Kidney (tissue), 14 donors: ENCODE data around the gene CST3. TPM values are rescaled to one million over a fixed set of nuclear protein-coding genes. Genes with fewer than 3 reads are reported as not detected.

Source experiments
- DNase-seq, 5 donors: peaks; one replicate each; pipeline ENCODE4 v3.0.0-alpha.2; 2013 to 2020
- FAIRE-seq: peaks from 2 replicates; lab custom pipeline; 2012; peaks lifted over from hg19 to GRCh38; lab: Jason Lieb, UNC
- H3K27ac ChIP-seq, 2 donors: one replicate each; pipeline ENCODE4 v1.7.0; 2013; ENCODE audit warnings: low read depth in 2 of 2, low read length in 2 of 2, inconsistent platforms in 1 of 2
- H3K27me3 ChIP-seq: one replicate; pipeline ENCODE4 v1.7.1; 2013; ENCODE audit warnings: low read length, inconsistent platforms; ENCODE audit not compliant: control insufficient read depth, insufficient read depth
- H3K36me3 ChIP-seq, 3 donors: one replicate each; pipeline versions ENCODE4 v1.7.0 to v1.7.1; 2013; ENCODE audit warnings: low read length in 3 of 3, control low read depth in 1 of 3, inconsistent platforms in 1 of 3; ENCODE audit not compliant: insufficient read depth in 3 of 3, control insufficient read depth in 2 of 3
- H3K4me1 ChIP-seq, 3 donors: one replicate each; pipeline versions ENCODE4 v1.7.0 to v1.7.1; 2013; ENCODE audit warnings: low read length in 3 of 3, inconsistent platforms in 1 of 3, low read depth in 1 of 3; ENCODE audit not compliant: control insufficient read depth in 2 of 3, insufficient read depth in 2 of 3
- H3K4me3 ChIP-seq, 3 donors: one replicate each; pipeline versions ENCODE4 v1.7.0 to v1.8.1; 2013; ENCODE audit warnings: low read length in 3 of 3, control low read depth in 1 of 3, inconsistent platforms in 1 of 3
- H3K9ac ChIP-seq, 3 donors: one replicate each; pipeline versions ENCODE4 v1.7.0 to v1.7.1; 2013; ENCODE audit warnings: low read length in 3 of 3, control low read depth in 1 of 3, inconsistent platforms in 1 of 3
- H3K9me3 ChIP-seq, 3 donors: one replicate each; pipeline versions ENCODE4 v1.7.0 to v1.7.1; 2013; ENCODE audit warnings: low read length in 3 of 3, control low read depth in 1 of 3, inconsistent platforms in 1 of 3; ENCODE audit not compliant: control insufficient read depth in 2 of 3, insufficient read depth in 1 of 3
- CTCF ChIP-seq: IDR thresholded peaks from 3 replicates; pipeline ENCODE4 v1.5.1; 2012; ENCODE audit warnings: mild to moderate bottlenecking, moderate library complexity, borderline replicate concordance; ENCODE audit not compliant: insufficient read depth; ENCODE audit errors: extremely low read depth
- intact Hi-C: fragments of 100-400 bp; cut with DNase I; formaldehyde crosslinking; loops from one replicate; pipeline ENCODE4 v1.11.1; 2022
- polyA plus RNA-seq: library from polyadenylated mRNA; stranded (reverse); fragments of 350-450 nt; fragmentation: Illumina TruSeq; extraction: RNeasy Lipid Tissue Mini Kit (QIAGEN cat#74804); gene quantifications from one replicate; pipeline ENCODE4 v1.2.3, GENCODE V29; 2014; ENCODE audit warnings: low read depth, low replicate concordance; ENCODE audit not compliant: insufficient read depth
- total RNA-seq: library from RNA; stranded (reverse); fragmentation: NEBNext Ultra II Directional; extraction: Animal tissue kit (Norgen Biotek cat#: 25700); gene quantifications from one replicate; pipeline ENCODE4 v1.2.1, GENCODE V29; 2021
- donor health status: control.
- donor health status: control.
- donor health status: control.
- donor health status: control.
- donor health status: control.
- donor health status: DM: yes; HTN: yes; CAD: no.
- donor health status: Normal renal cell carcinoma (clear cell type).

The CST3 gene
- total and polyA plus RNA-seq, 2 donors from 2014 or later, result 852 to 942 TPM

GRCh38 chr20:23602699-23603098 is 35.1 kb downstream of the CST3 start:
- intact Hi-C loops, result no loop called here
- no peak overlapping the region for H3K27ac ChIP-seq
- DNase-seq (no peak), FAIRE-seq (no peak)
- no peaks in the 10 kb centered on the region for H3K27me3 ChIP-seq
- no peak overlapping the region for H3K4me3 ChIP-seq
- H3K36me3 ChIP-seq, result no peaks in the 10 kb centered on the region
- no peaks in the 10 kb centered on the region for H3K4me1 ChIP-seq
- H3K9ac ChIP-seq, result no peak overlapping the region
- TF ChIP-seq CTCF, result no peak
- H3K9me3 ChIP-seq, result no peaks in the 10 kb centered on the region

- H3K4me3 ChIP-seq, result no peak overlapping the region
- H3K36me3 ChIP-seq, result no peaks in the 10 kb centered on the region
- no peaks in the 10 kb centered on the region for H3K9me3 ChIP-seq
- FAIRE-seq (no peak), DNase-seq (no peak)
- TF ChIP-seq CTCF, result no peak
- no peaks in the 10 kb centered on the region for H3K4me1 ChIP-seq
- H3K27me3 ChIP-seq, result no peaks in the 10 kb centered on the region
- intact Hi-C loops, result no loop called here
- H3K27ac ChIP-seq, result no peak overlapping the region
- no peak overlapping the region for H3K9ac ChIP-seq
These were observed 35.5 kb downstream of the CST3 start for GRCh38 chr20:23602241-23602640.

DNA sequence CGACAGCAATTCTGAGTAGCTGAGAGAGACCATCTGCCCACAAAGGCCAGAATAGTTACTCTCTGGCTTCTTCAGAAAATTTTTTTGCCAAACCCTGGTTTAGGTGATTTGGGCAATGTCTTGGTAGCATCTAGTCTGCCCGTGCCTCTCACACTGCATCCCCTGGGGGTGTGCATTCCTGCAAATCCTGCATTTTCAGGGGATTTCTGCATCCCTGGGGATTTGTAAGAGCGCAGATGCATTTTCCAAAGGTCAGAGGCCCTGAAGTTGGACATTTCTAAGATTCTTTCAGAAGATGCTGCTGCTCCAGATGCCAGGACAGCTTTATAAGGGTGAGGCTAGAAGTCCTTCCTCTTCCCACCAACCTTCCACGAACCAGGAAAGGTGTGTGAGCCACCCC is 36.0 kb downstream of the CST3 start:
- H3K36me3 ChIP-seq, result no peaks in the 10 kb centered on the region
- no peaks in the 10 kb centered on the region for H3K27me3 ChIP-seq
- DNase-seq, result no peak
- H3K4me1 ChIP-seq, result no peaks in the 10 kb centered on the region
- H3K9me3 ChIP-seq, result no peaks in the 10 kb centered on the region
- H3K27ac ChIP-seq, result no peak overlapping the region
- no peak for TF ChIP-seq CTCF
- FAIRE-seq, result no peak
- no peak overlapping the region for H3K9ac ChIP-seq
- H3K4me3 ChIP-seq, result no peak overlapping the region
- intact Hi-C loops, result no loop called here

DNA sequence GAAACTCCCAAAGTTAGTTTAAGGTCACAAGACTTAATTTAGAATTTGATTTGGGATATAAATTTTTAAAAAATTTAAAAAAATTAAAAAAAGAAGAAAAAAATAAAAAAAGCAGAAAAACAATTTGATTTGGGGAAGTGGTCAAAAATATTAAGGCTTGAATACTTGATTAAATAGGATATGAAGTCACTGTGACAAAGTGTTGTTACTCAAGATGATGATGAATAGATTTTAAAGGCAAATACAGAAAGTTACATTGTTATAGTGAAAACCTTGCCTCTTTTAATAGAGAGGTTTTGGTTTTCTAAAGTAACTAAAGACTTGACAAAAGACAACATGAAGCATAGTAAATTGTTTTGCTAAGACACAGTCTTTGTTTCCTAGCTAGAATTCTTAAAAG is 39.3 kb downstream of the CST3 start:
- Histone ChIP-seq H3K9ac (no peak overlapping the region), H3K4me3 (no peak overlapping the region), H3K4me1 (no peaks in the 10 kb centered on the region), H3K36me3 (no peaks in the 10 kb centered on the region), H3K27me3 (no peaks in the 10 kb centered on the region), H3K9me3 (no peaks in the 10 kb centered on the region), H3K27ac (no peak overlapping the region)
- TF ChIP-seq CTCF, result no peak
- intact Hi-C loops, result no loop called here
- FAIRE-seq, result peak; percentile 88
- no peak for DNase-seq
